ENCODE measurements around the gene ABITRAM.
"Not testable (repeated sequence)": the region's sequence is repeated elsewhere in the genome, so short reads cannot be mapped to it uniquely, and the experiment has no call there.

The ABITRAM gene, protein sequence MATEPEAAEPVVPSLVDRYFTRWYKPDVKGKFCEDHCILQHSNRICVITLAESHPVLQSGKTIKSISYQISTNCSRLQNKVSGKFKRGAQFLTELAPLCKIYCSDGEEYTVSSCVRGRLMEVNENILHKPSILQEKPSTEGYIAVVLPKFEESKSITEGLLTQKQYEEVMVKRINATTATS

GRCh38 chr9:108934323-108934893 lies at the start of gene ABITRAM:
Gene ABITRAM, plus strand, starts transcription at chr9:108934400. Its CDS starts 87 bp downstream, at chr9:108934487.
- H3K36me3 ChIP-seq (replicated peaks) = peaks cover under 1% of the 10 kb centered on the region
- H3K27ac ChIP-seq = peak within 1 kb of the TSS; percentile 82
- TF ChIP-seq, protein P1, sequence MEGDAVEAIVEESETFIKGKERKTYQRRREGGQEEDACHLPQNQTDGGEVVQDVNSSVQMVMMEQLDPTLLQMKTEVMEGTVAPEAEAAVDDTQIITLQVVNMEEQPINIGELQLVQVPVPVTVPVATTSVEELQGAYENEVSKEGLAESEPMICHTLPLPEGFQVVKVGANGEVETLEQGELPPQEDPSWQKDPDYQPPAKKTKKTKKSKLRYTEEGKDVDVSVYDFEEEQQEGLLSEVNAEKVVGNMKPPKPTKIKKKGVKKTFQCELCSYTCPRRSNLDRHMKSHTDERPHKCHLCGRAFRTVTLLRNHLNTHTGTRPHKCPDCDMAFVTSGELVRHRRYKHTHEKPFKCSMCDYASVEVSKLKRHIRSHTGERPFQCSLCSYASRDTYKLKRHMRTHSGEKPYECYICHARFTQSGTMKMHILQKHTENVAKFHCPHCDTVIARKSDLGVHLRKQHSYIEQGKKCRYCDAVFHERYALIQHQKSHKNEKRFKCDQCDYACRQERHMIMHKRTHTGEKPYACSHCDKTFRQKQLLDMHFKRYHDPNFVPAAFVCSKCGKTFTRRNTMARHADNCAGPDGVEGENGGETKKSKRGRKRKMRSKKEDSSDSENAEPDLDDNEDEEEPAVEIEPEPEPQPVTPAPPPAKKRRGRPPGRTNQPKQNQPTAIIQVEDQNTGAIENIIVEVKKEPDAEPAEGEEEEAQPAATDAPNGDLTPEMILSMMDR (IDR thresholded peaks at IDR 0.05; ENCODE audit: low read depth, low read length, missing control alignments) = no peak
- in situ Hi-C loops (cut with HindIII; ENCODE audit: low pct_ligation_motif_present, low sequenced_read_pairs) = no loop called here
- no peaks in the 10 kb centered on the region for H3K27me3 ChIP-seq (replicated peaks)
- peak; percentile 43 for DNase-seq
- H3K4me3 ChIP-seq (ENCODE audit: low read depth, low read length) = peak within 1 kb of the TSS; percentile 95

DNA sequence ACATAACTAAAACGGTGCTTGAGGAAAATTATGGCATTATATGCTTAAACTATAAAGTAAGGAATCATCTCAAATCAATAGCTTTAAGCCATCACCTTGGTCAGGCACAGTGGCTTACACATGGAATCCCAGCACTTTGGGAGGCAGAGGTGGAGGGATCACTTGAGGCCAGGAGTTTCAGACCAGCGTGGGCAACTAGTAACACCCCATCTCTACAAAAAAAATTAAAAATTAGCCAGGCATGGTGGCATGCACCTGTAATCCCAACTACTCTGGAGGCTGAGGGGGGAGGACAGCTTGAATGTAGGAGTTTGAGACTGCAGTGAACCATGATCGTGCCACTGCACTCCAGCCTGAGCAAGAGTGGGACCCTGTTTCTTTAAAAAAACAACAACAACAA lies 49.5 kb upstream of the ABITRAM start:
- in situ Hi-C loops (cut with HindIII; ENCODE audit: low pct_ligation_motif_present, low sequenced_read_pairs) = no loop called here
- Histone ChIP-seq H3K27me3 (replicated peaks) (no peaks in the 10 kb centered on the region), H3K27ac (no peak overlapping the region), H3K4me3 (ENCODE audit: low read depth, low read length) (no peak overlapping the region), H3K36me3 (replicated peaks) (peaks cover 12% of the 10 kb centered on the region)
- TF ChIP-seq, protein P1 (IDR thresholded peaks at IDR 0.05; ENCODE audit: low read depth, low read length, missing control alignments) = no peak
- no peak for DNase-seq

DNA sequence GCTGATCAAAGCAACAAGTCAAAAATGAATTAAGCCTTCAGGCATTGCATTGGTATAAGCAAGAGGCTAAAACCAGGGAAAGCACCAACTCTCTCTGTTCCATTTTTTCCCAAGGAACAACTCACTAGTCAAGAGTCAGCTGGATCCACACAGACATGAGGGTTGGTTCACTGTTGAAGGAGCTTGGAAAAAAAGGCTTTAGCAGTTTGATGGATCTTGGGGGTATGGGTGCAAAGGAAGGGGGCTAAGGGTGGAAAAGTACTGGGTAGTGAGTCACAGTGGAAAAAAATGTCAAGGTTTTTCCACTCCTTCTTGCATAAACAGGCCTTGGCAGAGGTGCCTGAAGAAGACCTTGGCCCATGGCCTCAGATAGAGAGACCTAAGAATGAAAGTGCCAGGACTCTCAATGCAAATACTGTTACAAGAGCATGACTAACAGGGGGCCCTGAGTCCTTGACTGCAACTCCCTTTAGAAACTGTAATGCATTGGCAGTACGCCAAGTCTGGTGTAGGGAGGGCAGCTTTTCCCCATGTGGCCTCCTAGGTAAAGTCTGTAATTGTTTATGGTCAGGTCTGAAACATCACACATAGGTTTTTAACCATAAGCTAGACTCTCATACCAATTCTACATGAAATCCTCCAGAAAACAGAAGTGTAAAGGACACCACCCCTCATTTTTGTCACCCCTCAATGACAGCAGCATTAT lies 48.4 kb upstream of the ABITRAM start:
- Histone ChIP-seq H3K36me3 (replicated peaks) (peaks cover 11% of the 10 kb centered on the region), H3K4me3 (ENCODE audit: low read depth, low read length) (no peak overlapping the region), H3K27ac (no peak overlapping the region), H3K27me3 (replicated peaks) (no peaks in the 10 kb centered on the region)
- TF ChIP-seq, protein P1 (IDR thresholded peaks at IDR 0.05; ENCODE audit: low read depth, low read length, missing control alignments) = no peak
- peak; percentile 75 for DNase-seq
- in situ Hi-C loops (cut with HindIII; ENCODE audit: low pct_ligation_motif_present, low sequenced_read_pairs) = no loop called here

DNA sequence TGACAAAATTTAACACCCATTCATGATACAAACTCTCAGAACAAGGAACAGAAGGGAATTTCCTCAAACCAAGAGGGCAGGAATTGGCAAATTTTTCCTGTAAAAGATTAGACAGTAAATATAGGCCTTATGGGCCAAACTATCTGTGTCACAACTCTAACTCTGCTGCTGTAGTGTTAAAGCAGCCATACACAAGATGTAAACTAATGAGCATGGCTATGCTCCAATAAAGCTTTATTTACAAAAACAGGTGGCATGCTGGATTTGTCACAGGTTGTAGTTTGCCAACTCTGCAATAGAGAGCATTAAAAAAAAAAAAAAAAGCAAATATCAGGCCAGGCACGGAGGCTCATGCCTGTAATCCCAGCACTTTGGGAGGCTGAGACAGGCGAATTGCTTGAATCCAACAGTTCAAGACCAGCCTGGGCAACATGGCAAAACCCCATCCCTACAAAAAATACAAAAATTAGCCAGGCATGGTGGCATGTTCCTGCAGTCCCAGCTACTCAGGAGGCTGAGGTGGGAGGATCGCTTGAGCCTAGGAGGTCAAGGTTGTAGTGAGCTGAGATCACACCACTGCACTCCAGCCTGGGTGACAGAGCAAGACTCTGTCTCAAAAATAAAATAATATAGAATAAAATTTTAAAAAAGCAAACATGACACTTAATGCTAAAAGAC lies 47.5 kb upstream of the ABITRAM start:
- H3K4me3 ChIP-seq (ENCODE audit: low read depth, low read length); H3K27me3 ChIP-seq (replicated peaks); DNase-seq; in situ Hi-C loops (cut with HindIII; ENCODE audit: low pct_ligation_motif_present, low sequenced_read_pairs); H3K27ac ChIP-seq: not testable (repeated sequence)
- H3K36me3 ChIP-seq (replicated peaks) = peaks cover 11% of the 10 kb centered on the region

DNA sequence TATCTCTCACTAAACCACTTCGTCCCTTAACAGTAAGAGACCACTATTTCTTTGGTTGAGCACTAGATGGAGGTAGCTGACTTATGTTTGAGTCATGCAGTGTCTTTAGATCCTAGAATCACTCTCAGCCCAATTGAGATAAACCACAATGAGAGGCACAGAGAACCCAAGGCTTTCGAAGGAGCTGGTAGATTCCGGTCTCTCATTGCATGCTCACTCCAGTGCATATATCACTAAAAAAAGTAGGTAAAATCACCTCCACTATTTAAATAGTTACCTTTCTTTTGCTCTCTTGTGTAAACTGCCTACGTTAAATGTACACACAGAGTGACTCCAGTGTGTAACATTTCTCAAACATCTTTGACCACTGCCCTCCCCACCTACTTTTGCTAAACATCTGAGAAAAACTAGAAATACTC lies 44.5 kb upstream of the ABITRAM start:
- TF ChIP-seq, protein P1 (IDR thresholded peaks at IDR 0.05; ENCODE audit: low read depth, low read length, missing control alignments) = peak; percentile 27
- Histone ChIP-seq H3K4me3 (ENCODE audit: low read depth, low read length) (no peak overlapping the region), H3K36me3 (replicated peaks) (peaks cover 17% of the 10 kb centered on the region), H3K27me3 (replicated peaks) (no peaks in the 10 kb centered on the region), H3K27ac (no peak overlapping the region)
- peak; percentile 9 for DNase-seq
- in situ Hi-C loops (cut with HindIII; ENCODE audit: low pct_ligation_motif_present, low sequenced_read_pairs) = no loop called here

Data from brain microvascular endothelial cell (primary cell).